GM21576 (cell line): Measurements from ENCODE around the gene SH2D6.
"Not testable (repeated sequence)": the region's sequence is repeated elsewhere in the genome, so short reads cannot be mapped to it uniquely, and the experiment has no call there.

Experiments used
- ATAC-seq: cut with Tn5 transposase; IDR thresholded peaks from one replicate; pipeline ENCODE4 v1.9.1; 2021; ENCODE audit warnings: mild to moderate bottlenecking, moderate library complexity; ENCODE audit not compliant: unreplicated experiment

Gene SH2D6

GRCh38 chr2:85418132-85419008 is at the start of gene SH2D6:
Gene SH2D6 (plus strand): TSS chr2:85418714. CDS start chr2:85429466, 10,752 bp downstream.
- peak; percentile 87 for ATAC-seq

- ATAC-seq: no peak
These were observed 49.6 kb upstream of the SH2D6 start for GRCh38 chr2:85368921-85369320.

GRCh38 chr2:85369500-85369899 is 49.0 kb upstream of the SH2D6 start:
- ATAC-seq: no peak

GRCh38 chr2:85371045-85371444 is 47.5 kb upstream of the SH2D6 start:
- ATAC-seq: no peak

- ATAC-seq: no peak
These were observed 42.0 kb upstream of the SH2D6 start for GRCh38 chr2:85376291-85377065.

GRCh38 chr2:85377083-85377482 is 41.4 kb upstream of the SH2D6 start:
- no peak for ATAC-seq

- no peak for ATAC-seq
These were observed 40.3 kb upstream of the SH2D6 start for GRCh38 chr2:85378257-85378656.

GRCh38 chr2:85380048-85380447 is 38.5 kb upstream of the SH2D6 start:
- ATAC-seq: no peak

GRCh38 chr2:85383151-85383550 is 35.4 kb upstream of the SH2D6 start:
- not testable (repeated sequence) for ATAC-seq

- no peak for ATAC-seq
These were observed 34.7 kb upstream of the SH2D6 start for GRCh38 chr2:85383850-85384249.

- ATAC-seq: no peak
These were observed 32.8 kb upstream of the SH2D6 start for GRCh38 chr2:85385746-85386145.

GRCh38 chr2:85387754-85388153 is 30.8 kb upstream of the SH2D6 start:
- ATAC-seq: no peak

GRCh38 chr2:85388878-85389538 is 29.5 kb upstream of the SH2D6 start:
- no peak for ATAC-seq

GRCh38 chr2:85390941-85391669 is 27.4 kb upstream of the SH2D6 start:
- ATAC-seq: no peak

GRCh38 chr2:85393836-85394235 is 24.7 kb upstream of the SH2D6 start:
- no peak for ATAC-seq

GRCh38 chr2:85394261-85394681 is 24.2 kb upstream of the SH2D6 start:
- no peak for ATAC-seq

- no peak for ATAC-seq
These were observed 23.5 kb upstream of the SH2D6 start for GRCh38 chr2:85394976-85395375.

- ATAC-seq: no peak
These were observed 22.5 kb upstream of the SH2D6 start for GRCh38 chr2:85395912-85396475.

GRCh38 chr2:85396531-85397470 is 21.7 kb upstream of the SH2D6 start:
- ATAC-seq: no peak
